GM19240 (cell line): Measurements from ENCODE around the gene GIMAP6.
"Not testable (repeated sequence)": the region's sequence is repeated elsewhere in the genome, so short reads cannot be mapped to it uniquely, and the experiment has no call there.

Experiments
- DNase-seq: peaks from one replicate; pipeline ENCODE4 v3.0.0; 2011; ENCODE audit warnings: low spot score; ENCODE audit not compliant: insufficient read length

The GIMAP6 gene

GRCh38 chr7:150586068-150586784, 46.0 kb downstream of the GIMAP6 start:
- DNase-seq: no peak

GRCh38 chr7:150585199-150585598, 47.0 kb downstream of the GIMAP6 start:
- DNase-seq: no peak

GRCh38 chr7:150580638-150581394, 51.4 kb downstream of the GIMAP6 start:
- no peak for DNase-seq

- not testable (repeated sequence) for DNase-seq
These were observed 52.1 kb downstream of the GIMAP6 start for GRCh38 chr7:150579979-150580637.
